Neural crest cell (in vitro differentiated cells): ENCODE results near the gene DRC1. TPM values are rescaled to one million over a fixed set of nuclear protein-coding genes. Genes with fewer than 3 reads are reported as not detected.
A peak's percentile ranks its signal among the peaks of the same experiment; 100 is the strongest.

Experiments used
- DNase-seq: peaks from one replicate; pipeline ENCODE4 v3.0.0; 2021; ENCODE audit warnings: low read depth, mixed read lengths, low spot score
- H3K27ac Mint-ChIP-seq: one replicate; pipeline ENCODE4 v1.8.0; 2021; ENCODE audit warnings: mild to moderate bottlenecking, mixed read lengths; ENCODE audit not compliant: unreplicated experiment
- H3K27me3 Mint-ChIP-seq: 2 replicates; pipeline ENCODE4 v1.8.0; 2021; ENCODE audit warnings: low read depth, mild to moderate bottlenecking, mixed read lengths
- H3K36me3 Mint-ChIP-seq: 2 replicates; pipeline ENCODE4 v1.8.0; 2021; ENCODE audit warnings: low read depth, mild to moderate bottlenecking, mixed read lengths
- H3K4me1 Mint-ChIP-seq: 2 replicates; pipeline ENCODE4 v1.8.0; 2021; ENCODE audit warnings: mixed read lengths
- H3K4me3 Mint-ChIP-seq: one replicate; pipeline ENCODE4 v1.8.0; 2021; ENCODE audit warnings: mild to moderate bottlenecking, mixed read lengths
- H3K9me3 Mint-ChIP-seq: 2 replicates; pipeline ENCODE4 v1.8.0; 2021; ENCODE audit warnings: mixed read lengths
- total RNA-seq: library from RNA; stranded (reverse); gene quantifications from 2 replicates; pipeline ENCODE4 v1.2.1, GENCODE V29; 2021
- TF ChIP-seq, protein P1 (sequence below): fragments of 200-600 bp; sonication (generic); conservative IDR thresholded peaks from 2 replicates; pipeline ENCODE4 v1.5.0; 2021; ENCODE audit warnings: antibody characterized with exemption, mild to moderate bottlenecking

The DRC1 gene
- total RNA-seq, 1 donor from 2014 or later, result 0.30 TPM

DNA sequence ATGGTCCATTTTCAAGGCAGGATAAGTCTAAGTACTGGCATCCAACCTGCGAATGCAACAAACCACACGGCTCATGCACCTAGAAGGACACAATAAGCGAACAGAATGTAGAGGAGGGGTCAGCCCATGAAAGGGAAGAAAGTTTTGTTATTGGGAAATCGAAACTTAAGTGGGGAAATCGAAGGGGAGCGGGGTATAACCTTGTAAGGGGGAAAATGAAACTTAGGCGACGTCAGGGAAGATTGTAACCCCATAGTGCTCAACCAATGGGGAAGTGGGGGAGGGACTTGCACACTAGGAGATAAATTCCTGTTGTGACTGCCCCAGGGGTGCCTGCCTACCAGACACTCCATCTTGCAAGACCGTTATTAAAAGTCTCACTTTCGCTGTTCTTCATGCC lies 91.8 kb downstream of the DRC1 start:
- H3K27me3 Mint-ChIP-seq, result no peaks in the 10 kb centered on the region
- H3K4me3 Mint-ChIP-seq, result no peak overlapping the region
- TF ChIP-seq, protein P1, sequence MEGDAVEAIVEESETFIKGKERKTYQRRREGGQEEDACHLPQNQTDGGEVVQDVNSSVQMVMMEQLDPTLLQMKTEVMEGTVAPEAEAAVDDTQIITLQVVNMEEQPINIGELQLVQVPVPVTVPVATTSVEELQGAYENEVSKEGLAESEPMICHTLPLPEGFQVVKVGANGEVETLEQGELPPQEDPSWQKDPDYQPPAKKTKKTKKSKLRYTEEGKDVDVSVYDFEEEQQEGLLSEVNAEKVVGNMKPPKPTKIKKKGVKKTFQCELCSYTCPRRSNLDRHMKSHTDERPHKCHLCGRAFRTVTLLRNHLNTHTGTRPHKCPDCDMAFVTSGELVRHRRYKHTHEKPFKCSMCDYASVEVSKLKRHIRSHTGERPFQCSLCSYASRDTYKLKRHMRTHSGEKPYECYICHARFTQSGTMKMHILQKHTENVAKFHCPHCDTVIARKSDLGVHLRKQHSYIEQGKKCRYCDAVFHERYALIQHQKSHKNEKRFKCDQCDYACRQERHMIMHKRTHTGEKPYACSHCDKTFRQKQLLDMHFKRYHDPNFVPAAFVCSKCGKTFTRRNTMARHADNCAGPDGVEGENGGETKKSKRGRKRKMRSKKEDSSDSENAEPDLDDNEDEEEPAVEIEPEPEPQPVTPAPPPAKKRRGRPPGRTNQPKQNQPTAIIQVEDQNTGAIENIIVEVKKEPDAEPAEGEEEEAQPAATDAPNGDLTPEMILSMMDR, result no peak
- H3K4me1 Mint-ChIP-seq, result peaks cover 14% of the 10 kb centered on the region
- no peaks in the 10 kb centered on the region for H3K9me3 Mint-ChIP-seq
- no peak overlapping the region for H3K27ac Mint-ChIP-seq
- no peak for DNase-seq
- H3K36me3 Mint-ChIP-seq, result no peaks in the 10 kb centered on the region

DNA sequence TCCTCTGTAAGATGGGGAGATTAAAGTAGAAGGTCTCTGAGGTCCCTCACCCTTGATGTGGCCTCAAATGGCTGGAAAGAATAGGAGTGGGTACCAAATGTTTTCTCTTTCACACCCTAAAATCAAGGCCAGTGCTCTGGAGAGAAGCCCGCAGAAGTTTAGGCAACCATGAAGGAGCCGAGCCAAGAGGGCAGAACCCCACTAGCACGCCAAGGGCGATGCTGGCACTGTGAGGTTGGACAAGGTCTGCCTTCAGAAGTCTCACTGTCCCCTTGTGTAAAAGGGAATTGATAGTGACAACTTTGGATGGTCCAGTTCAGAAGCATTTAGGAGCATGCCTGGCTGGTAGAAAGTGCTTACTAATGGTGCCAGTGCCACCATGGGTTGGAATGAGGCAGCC lies 92.5 kb downstream of the DRC1 start:
- DNase-seq, result no peak
- Mint-ChIP-seq H3K27ac (no peak overlapping the region), H3K36me3 (no peaks in the 10 kb centered on the region), H3K9me3 (no peaks in the 10 kb centered on the region), H3K4me3 (no peak overlapping the region), H3K27me3 (peaks cover 3% of the 10 kb centered on the region), H3K4me1 (peaks cover 14% of the 10 kb centered on the region)
- TF ChIP-seq, protein P1, result no peak

DNA sequence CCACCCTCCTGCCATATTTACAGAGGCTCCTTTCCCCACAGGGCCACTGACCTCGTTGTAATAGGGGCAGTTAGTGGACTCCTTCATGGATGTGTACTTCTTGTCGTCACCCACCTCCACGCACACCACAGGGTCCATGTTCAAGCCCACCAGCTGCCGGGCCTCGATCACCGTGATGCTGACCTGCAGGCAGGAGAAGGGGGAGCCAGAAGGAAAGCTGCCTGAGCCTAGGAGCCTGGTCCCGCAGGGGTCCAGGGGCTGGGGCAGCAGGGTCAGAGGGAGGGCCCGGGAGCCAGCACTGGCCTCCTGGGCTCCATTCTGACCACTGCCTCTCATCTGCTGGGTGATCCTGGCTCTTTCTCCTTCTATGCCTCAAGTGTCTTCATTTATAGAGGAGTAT lies 93.2 kb downstream of the DRC1 start:
- peaks cover 14% of the 10 kb centered on the region for H3K4me1 Mint-ChIP-seq
- no peaks in the 10 kb centered on the region for H3K36me3 Mint-ChIP-seq
- no peaks in the 10 kb centered on the region for H3K9me3 Mint-ChIP-seq
- TF ChIP-seq, protein P1, result no peak
- H3K4me3 Mint-ChIP-seq, result no peak overlapping the region
- peaks cover 3% of the 10 kb centered on the region for H3K27me3 Mint-ChIP-seq
- DNase-seq, result no peak
- no peak overlapping the region for H3K27ac Mint-ChIP-seq

DNA sequence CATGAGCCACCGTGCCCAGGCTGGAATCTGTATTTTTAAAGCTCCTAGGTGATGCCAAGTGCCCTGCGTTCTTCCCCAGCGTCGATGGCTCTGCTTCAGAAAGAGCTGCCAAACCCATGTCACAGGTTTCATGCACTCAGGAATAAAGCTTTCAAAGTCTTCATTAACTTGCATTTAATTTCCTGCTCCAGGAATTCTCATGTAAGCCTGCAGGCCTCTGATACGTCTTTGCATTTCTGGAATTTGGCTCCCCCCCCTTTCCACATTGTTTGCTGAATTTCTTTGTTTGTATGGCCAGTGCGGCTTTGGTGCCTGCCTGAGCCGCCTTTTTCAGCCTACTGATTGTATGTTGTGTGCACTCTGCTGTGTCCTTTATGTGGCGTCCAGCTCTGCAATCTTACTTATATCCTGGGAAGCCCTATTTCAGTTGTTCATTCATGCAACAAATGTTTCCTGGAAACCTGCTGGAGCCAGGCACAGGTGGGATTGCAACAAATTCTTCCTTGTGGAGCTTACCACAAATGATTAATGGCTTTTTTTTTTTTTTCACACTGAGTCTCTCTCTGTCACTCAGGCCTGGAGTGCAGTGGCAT lies 94.1 kb downstream of the DRC1 start:
- TF ChIP-seq, protein P1, result no peak
- Mint-ChIP-seq H3K27me3 (peaks cover 3% of the 10 kb centered on the region), H3K27ac (no peak overlapping the region), H3K4me1 (peaks cover 14% of the 10 kb centered on the region), H3K9me3 (no peaks in the 10 kb centered on the region), H3K4me3 (no peak overlapping the region), H3K36me3 (no peaks in the 10 kb centered on the region)
- DNase-seq, result peak; percentile 14

DNA sequence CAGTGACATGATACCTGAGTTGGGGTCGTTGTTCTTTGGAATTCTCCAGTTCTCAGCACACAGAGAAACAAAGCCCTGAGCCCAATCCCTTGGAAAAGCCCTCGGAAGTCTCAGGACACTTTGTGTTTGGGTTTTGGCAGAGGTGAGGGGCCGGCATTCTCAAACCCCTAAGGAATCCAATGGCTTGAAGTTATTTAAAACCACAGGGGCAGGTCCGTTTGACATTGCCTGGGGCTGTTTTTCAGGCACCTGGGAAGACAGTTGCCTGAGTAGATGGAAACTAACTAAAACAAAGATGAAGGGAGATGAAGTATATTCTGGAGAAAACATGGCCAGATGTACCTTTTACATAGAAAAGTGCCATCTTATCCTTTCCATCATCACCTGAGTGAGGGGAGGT lies 98.7 kb downstream of the DRC1 start:
- Mint-ChIP-seq H3K27me3 (peaks cover 3% of the 10 kb centered on the region), H3K27ac (no peak overlapping the region), H3K9me3 (no peaks in the 10 kb centered on the region), H3K4me3 (no peak overlapping the region), H3K36me3 (no peaks in the 10 kb centered on the region), H3K4me1 (peaks cover 29% of the 10 kb centered on the region)
- no peak for DNase-seq
- TF ChIP-seq, protein P1, result no peak
